CD4-positive, alpha-beta T cell treated with Interleukin-12 subunit alpha and Interleukin-12 subunit beta, for 1 hour (primary cell): ENCODE results near the gene CDH22.

Source experiments
- DNase-seq: peaks from one replicate; pipeline ENCODE4 v3.0.0-alpha.2; 2020

Gene CDH22

DNA sequence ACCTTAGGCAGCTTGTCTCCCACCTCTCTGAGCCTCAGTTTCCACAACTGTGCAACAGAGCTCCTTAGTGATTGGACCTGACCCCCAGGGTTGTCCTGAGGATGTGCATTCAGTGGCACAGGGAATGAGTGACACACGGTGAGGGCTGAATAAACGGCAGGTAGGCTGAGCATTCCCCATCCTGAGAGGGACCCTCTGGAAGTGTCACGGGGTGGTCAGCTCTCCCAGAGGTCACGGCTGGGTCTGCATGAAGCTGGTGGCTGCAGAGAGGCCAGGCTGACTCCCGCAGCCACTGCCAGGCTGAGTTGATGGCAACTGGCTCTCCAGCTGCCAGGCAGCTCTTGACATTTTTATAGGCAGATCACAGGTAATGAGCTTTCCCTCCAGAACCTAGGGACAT lies 147.6 kb downstream of the CDH22 start:
- DNase-seq = no peak

DNA sequence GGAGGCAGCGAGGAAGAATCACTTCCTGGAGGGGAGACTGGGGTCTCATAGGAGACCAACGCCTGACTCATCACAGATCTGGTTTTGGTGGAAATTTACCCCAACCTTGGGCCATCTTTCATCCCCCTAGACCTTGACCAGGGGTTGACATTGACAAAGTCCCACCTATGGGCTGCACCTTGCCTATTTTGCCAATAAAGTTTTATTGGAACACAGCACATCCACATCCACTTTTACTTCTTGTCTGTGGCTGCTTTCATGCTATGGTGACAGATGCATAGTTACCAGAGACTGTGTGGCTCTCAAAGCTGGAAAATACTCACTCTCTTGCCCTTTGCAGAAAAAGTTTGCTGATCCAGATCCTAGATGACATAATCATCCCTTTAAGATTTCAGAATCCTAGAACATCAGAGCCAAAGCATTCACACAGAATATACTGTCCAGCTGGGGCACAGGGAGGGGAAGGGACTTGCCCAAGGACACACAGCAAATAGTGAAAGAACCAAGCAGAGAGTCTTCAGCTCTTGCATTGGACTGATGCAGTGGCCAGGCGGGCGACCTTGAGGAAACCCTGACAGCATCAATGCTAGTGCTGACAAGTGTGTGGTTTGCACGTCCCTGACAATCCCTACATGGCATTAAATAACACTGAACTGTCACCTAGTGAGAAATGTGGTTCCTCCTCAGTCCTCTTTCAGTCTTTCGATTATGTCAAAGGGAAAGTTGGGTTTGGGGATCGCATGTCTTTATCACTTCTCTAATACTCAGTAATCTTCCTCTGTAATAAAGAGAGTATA lies 149.0 kb downstream of the CDH22 start:
- no peak for DNase-seq

DNA sequence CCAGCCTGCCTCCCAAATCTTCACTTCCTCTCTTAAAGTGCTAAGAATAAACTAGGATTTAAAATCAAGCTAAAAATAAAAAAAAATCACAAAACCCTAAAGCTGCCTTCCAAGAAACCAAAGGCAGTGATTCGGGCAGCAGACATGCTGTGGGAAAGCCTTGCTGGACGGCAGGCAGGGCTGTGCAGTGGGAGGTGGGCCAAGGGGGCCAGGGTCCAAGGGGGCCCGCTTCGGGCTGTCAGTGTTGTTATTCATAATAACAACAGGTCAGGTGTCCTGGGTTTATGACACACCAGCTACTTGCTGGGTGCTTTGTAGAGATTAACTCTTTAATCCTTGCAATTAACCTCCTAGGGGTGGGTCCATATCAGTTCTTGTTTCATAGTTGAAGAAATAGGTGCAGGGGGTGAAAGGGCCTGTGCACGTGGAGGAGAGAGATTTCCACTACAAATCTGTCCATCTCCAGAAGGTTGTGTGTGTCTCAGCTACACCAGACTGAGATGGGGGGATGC lies 149.8 kb downstream of the CDH22 start:
- no peak for DNase-seq

DNA sequence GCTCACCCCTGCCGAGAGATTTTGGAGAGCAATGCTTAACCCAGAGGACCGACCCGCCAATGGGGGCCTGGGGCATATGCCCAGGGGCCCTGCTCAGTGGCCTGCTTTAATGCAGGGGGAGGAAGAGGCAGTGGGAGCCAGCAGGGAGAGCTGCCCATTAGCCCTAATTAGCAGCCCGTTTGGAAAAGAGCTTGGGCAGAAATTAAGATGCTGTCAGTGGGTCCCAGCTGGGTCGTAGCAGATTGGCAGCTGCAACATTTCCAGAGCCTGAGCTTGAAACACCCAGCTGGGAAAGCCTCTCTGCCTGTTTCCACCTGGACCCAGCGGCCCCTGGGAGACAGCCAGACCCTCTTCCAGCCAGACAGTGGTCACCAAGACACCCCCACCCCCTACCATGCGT lies 150.7 kb downstream of the CDH22 start:
- no peak for DNase-seq

DNA sequence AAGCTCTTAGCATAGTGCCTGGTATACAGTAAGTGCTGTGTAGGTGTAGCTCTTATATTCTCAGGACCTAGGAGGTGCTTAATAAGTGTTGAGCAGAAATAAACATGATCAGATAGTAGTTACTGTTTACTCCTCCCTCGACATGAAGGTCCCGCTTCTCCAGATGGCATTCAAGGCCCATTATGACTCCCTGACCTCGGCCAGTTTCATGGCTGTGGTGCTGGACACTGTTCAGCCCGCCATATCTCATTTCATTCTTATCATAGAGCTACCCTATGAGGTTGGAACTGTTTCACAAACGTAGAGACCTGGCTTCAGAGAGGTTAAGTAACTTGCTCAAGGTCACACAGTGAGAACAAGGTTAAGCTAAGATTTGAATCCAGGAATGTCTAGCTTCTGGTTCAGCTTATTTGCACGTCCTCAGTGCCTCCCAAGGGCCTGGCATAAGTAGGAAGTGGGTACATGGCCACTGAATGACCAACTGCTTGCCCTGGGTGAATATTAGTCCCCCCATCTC lies 151.2 kb downstream of the CDH22 start:
- no peak for DNase-seq

DNA sequence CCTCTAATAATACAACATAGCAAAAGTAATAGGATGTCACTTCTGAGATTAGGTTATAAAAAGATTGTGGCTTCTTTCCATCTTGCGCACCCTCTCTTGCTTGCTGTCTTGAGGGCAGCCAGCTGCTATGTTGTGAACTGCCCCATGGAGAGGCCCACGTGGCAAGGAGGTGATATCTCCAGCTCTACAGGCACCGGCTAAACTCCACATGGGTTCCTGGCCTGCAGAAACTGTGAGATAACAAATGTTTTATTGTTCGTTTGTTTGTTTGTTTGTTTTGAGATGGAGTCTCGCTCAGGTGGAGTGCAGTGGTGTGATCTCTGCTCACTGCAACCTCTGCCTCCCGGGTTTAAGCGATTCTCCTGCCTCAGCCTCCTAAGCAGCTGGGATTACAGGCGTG lies 152.2 kb downstream of the CDH22 start:
- no peak for DNase-seq

DNA sequence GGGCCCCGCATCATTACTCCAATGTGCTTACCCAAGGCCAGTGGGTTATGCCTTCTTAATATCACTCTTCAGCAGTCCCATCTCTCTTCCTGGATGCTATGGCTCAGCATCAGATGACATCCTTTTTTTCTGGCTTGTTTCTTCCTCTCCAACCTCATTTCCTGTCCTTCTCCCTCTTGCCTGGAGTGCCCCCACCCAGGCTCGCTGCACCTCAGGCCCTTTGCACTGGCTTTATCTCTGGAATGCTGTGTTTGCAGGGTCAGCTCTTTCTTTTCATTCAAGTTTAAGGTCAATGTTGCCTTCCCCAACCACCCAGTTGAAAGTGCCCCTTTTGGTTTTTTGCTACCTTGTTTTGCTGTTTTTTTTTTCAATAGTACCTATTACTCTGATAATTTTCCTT lies 153.5 kb downstream of the CDH22 start:
- no peak for DNase-seq

DNA sequence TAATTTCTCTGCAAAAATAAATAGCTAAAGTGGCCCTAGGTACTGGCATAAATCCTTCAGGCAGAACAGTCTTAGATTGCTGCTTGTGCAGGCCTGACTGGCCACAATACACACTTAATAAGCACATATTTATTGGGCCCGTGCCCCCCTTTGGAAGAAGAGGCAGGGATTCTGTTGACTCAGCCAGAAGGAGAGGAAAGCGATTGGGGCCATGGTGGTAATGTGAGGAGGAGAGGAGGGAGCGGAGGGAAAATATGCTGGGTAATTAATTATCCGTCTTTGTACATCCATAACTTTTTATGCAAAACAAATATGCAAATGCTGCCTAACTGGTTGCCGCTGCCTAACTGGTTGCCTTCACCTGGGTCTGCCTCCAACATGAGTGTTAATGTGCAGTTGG lies 154.0 kb downstream of the CDH22 start:
- no peak for DNase-seq

DNA sequence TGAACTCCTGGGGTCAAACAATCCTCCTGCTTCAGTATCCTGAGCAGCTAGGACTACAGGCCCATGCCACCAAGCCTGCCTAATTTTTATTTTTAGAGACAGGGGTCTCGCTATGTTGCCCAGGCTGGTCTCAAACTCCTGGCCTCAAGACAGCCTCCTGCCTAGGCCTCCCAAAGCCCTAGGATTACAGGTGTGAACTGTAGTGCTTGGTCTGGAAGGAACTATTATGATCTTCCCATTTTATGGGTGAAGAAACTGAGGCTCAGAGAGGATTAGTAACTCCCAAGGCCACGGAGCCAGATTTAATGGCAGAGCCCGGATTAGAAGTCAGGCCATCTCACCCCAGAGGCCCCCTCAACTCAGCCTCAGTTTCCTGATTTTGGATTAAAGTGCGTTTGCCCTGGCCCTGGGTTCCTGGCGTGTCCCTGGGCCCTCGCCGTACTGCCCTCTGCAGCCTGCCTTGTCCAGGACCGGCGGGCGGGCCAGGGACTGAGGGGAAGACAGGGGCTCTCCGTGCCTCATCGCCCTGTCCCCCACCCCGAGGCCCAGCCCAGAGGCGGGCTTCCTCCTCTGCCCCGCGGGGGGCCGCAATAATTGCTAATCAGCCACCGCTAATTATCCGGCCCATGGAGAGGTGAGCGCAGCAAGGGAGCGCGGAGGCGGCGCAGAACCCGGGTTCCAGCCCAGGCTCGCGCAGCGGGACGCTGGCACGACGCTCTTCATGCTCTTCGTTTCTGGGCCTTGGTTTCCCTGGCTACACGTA lies 155.3 kb downstream of the CDH22 start:
- no peak for DNase-seq

DNA sequence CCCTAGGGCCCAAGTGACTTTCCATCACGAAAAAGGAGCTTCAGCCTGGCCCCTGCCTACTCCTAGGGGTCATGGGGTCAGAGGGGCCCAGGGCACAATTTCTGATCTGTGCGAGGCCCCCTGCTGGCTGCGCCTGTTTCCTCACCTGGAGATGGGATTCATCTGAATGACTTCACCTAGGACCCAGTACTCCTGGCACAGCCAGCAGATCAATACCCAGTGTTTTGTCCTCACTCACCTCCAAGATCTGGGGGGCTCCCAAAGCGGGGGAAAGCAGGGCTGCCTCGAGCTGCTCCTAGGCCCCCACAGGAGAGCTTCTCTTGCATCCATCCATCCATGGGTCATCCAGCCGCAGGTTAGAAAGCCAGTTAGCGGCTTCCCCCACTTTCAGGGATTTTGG lies 156.4 kb downstream of the CDH22 start:
- DNase-seq = peak; percentile 2

DNA sequence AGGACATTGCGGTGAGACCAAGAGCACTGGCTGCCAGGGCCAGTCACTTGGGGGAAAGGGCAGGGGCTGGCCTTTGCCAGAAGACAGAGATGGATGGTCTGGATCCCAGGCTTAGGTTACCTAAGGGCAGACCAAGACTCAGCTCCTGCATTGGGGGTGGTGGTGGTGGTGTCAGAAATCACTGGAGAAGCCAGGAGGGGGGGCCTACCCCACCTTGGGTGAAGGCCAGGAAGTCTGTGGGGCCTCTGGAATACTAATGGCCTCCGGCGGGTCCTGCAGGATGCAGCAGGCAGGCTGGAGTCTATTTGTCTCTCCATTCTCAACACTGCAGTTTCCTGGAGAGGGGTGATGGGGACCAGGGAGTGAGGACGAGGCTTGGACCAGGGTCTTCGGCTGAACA lies 157.4 kb downstream of the CDH22 start:
- DNase-seq = no peak

DNA sequence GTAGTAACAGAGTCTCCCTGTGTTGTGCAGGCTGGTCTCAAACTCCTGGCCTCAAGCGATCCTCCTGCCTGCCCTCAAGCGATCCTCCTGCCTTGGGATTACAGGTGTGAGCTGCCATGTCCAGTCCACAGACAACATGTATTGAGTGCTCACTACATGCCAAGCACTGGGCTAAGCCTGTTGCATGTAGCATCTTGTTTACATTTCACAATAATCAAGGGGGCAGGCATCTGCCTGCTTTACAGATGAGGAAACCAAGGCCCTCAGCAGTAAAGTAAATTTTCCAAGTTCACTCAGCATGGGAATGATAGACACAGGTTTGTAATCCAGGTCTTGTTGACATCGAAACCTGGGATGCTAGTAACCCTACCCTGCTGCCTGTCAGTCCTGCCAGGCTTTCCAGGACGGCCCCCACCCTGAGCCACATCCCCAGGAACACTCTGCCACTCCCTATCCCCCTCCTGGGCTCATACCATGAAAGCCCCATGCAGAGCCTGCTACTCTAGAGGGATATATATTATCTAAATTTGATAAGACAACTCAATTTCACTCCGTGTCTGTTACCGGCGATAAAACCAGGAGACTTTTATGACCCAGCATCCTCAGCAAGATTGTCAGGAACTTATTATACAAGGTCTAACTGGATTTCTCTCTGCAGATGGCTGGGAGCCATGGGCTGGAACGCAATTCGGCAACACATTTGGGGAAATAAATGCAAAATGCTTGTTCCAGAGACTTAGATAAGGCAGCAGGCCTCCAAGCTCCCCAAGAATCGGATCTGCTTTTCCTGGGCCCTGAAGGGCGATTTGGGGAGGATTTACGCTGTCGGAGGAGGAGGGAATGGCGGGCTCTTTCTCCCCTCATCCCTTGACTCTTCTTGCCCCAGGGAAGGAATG lies 159.7 kb downstream of the CDH22 start:
- no peak for DNase-seq

DNA sequence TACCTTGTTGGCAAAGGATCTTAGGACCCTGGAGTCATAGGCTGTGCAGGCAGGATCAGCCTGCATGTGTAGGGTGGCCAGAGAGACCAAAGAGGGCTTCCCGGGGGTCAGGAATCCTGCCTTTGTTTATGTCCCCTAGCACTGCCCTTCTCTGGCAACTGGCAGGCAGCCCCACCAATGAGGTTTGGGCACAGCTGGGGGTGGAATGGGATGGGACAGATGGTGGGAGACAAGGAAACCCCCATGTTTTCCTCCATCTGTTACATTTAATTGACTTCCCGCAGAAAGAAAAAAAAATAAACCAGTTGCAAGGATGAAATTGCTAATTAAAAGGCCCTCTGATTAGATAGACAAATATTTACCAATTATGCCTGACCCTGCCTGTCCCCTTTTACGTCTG lies 162.6 kb downstream of the CDH22 start:
- no peak for DNase-seq

DNA sequence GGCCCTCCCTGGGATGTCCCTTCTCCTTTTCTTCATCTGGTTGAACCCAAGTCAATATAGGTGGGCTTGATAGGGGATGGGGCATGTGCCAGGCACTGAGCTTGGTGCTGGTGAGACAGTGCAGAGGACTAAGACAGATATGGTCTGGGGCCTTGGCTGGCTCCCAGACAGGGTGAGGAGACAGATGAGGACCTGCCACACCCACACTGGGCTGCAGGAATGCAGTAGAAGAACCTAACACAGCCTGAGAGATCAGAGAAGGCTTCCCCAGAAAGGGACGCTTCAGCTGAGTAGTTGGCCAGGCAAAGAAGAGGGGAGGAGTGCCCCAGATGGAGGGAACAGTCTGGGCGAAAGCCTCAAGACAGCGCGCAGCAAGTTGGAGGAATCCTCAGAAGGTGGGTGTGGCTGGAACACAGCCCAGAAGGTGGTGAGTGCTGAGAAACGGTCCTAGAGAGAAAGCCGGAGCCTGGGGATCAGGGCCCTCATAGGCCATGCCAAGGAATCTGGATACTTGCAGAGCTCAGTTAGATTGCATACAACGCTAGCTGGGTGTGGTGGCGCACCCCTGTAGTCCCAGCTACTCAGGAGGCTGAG lies 163.8 kb downstream of the CDH22 start:
- no peak for DNase-seq

DNA sequence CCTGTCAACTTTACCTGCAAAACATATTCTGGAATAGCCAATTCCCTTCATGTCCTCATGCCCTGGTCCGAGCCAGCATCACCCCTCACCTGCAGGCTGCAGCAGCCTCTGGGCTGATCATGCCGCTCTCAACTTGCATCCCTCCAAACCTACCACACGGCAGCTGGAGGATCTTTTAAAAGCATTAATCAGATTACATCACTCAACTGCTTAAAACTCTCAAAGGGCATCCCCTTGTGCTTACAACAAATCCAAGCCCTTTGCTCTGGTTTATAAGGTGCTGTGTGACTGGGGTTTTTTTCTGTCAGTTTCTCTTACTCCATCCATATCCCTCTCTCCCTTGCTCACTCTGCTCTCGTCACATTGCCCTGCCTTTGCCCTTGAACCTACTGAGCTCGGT lies 166.2 kb downstream of the CDH22 start:
- no peak for DNase-seq

DNA sequence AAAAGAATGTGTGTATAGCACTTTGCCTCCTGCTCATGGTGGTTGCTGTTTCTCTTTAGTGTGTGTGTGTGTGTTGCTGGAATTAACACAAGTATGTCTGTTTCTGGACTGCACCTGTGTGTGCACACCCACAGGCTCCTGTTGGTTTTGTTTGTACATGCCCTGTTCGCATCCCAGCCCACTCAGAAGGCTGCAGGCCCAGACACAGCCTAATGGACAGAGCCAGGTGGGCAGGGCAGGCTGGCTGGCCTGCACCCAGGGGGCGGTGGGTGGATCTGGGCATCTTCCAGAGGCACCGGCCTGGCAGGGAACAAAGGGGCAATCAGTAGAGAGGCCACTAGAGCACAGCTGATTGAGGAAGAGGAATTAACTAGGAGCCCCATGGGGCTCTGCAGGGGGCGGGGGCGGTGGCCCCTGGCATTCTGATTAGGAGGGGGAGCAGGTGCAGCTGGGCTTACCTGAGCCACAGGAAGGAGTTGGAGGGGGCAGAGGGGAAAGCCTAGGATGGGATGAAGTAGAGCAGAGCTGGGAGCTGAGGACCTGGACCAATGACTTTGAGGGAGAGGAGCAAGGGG lies 168.3 kb downstream of the CDH22 start:
- DNase-seq = no peak

DNA sequence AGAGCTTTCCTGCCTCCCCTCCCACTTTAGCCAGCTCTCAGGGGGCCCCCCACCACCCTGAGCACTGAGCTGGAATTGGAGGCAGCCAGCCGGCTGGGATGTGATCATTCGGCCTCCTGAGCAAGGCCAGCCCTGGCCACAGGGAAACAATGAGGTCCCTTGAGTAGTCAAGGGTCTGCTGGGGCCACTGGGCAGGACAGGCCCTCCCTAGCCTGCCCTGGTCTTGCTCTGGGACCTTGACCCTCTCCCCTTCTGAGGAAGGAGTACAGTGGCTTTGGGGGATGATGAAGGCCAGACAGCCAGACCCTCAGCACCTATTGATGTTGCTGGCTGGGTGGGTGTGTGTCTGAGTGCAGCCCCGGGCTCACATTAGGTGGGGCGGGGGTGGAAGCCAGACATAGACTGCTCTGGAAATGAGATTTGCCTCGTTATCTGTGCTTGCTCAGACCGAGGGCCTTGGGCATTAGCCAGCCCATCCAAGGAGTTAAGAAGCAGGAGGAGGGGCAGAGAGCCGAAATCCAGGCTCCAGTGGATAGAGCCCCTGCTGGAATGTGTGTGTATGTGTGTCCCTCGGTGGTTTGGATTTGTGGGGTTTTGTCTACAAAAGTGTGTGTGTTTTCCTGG lies 168.9 kb downstream of the CDH22 start:
- no peak for DNase-seq

DNA sequence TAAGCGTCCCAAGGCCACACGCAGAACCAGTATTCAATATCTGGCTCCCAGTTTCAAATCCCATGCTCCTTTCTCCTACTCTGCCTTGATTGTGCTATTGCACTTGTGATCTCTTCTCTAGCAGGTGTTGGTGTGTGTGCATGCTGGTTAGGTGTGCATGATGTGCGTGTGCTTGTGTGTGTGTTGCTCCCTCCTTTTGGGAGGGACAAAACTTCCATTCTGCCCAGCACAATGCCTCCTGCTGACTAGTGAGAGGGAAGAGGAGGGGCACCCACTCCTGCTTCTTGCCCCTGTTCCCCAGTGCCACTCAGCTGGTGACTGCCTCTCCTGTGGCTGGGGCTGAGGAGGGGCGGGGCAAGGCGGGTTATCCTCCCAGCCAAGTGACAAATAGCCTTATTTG lies 170.5 kb downstream of the CDH22 start:
- DNase-seq = no peak

DNA sequence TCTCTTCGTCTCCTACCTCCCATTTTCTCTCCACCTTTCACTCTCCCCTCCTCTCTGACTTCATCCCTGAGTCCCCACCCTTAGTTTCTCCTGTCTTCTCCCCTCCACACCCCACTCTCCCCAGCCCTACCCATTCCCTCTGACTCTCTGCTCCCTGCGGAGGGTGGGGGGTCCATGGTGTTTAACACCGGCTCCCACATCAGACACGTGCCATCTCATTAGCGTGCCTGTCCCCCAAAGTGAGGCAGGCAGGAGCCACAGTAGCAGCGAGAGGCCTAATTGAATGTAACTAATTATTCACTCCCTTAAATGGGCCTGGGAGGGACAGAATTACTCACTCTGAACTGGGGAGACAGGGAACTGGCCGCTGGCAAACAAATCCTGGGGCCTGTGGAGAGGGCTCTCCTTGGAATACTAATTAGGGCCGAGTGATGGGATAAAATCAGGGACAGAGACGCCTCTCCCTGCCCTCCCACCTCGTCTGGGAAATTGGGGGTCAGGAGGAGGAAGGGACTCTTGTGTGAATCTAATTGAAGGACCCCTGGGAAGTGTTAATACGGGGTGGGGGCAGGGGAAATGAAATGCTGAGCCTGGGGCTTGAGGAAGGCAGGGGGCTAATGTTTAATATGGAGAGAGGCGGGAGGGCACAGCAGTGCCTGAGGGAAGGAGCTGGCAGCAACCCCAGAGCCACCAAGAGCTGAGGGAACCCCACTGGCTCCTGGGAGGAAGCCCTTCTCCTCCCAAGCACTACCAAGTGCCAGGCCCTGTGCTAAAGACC lies 172.3 kb downstream of the CDH22 start:
- no peak for DNase-seq

DNA sequence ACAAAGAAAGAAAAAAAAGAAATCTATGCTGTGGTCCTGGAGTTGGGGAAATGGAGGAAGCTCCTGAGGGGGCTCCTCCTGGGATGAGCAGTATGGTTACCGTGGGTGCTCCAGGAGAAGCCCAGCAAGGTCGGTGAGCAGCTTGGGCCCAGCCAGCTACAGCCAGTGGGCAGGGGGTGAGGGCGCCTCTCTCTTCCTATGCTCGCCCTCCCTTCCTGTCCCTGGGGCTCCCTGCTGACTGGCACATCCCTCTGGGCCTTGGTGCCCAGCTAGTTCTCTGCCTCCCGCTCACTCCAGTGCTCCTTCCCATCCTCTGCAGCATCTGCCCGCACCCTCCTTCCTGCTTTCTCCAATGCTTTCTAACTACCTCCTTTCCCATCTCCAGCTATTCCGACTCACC lies 173.6 kb downstream of the CDH22 start:
- no peak for DNase-seq
